ENCODE measurements around the gene PPP3CB. TPM values are rescaled to one million over a fixed set of nuclear protein-coding genes. Genes with fewer than 3 reads are reported as not detected.

Gene PPP3CB
- total RNA-seq (100 to 1,000 TPM in 1 of 2 donors, 10 to 100 TPM in 1; 49.1 to 180 TPM), polyA plus RNA-seq (ENCODE audit: insufficient read length in 2 of 2) (100 to 1,000 TPM; 166 to 173 TPM)
- long read RNA-seq, donor 1, transcript PPP3CB-204 (14 exons, 3,149 nt): minor isoform, 8 of 43 reads
- long read RNA-seq, donor 1, transcript PPP3CB-202 (14 exons, 3,501 nt): major isoform, 15 of 43 reads
- long read RNA-seq, donor 1, partial matches to known transcripts: 16 of 43 reads
- long read RNA-seq, donor 1, other reads (novel, unspliced or antisense): 0 of 43 reads
- long read RNA-seq, donor 2, partial matches to known transcripts: 0 of 6 reads
- long read RNA-seq, donor 2, other reads (novel, unspliced or antisense): 0 of 6 reads
- long read RNA-seq, donor 3, transcript PPP3CB-204 (14 exons, 3,149 nt): major isoform, 7 of 12 reads
- long read RNA-seq, donor 3, partial matches to known transcripts: 0 of 12 reads
- long read RNA-seq, donor 3, other reads (novel, unspliced or antisense): 0 of 12 reads
- long read RNA-seq, donor 4, partial matches to known transcripts: 0 of 6 reads
- long read RNA-seq, donor 4, other reads (novel, unspliced or antisense): 0 of 6 reads

DNA sequence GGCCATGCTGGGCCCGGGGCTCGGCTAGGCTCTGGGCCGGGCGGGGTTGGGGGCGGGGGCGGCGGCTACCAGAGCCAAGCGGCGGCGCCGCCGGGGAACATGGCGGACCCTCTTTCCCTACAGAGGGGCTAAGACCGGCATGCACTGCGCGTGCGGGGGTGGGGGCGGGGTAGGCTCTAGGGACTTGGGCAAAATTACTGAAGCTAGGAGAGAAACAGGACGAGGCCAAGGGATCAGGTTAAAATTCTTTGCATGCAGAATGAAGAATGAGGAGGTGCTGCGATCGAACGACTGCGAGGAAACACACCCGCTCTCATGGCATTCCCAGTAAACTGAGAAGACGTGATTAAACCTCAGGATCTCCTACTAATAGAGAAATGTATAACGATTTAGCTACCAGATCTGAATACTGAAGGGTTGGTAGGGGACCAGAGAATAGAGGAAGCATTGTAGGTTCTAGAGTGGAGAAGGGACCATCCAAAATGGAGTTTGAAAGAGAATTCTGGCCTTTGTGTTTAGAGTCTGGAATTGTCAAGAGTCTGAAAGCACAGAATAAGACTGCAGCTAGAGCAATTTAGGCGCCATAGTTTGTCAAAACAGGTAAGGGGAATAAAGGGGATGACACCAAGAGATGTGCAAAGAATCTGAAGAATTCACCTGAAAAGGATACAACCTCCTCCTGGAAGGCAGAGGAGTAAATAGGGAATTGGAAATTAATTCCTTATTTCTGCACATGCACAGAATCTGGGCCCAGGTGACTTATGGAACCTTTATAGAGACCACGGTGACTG lies at the start of gene PPP3CB:
Gene PPP3CB, minus strand, starts transcription at position 141 of the 791 bp plus-strand sequence. Its CDS starts 135 bp downstream, at position 6.
- Histone ChIP-seq H3K36me3 (ENCODE audit: control insufficient read depth, insufficient read depth, low read length) (peaks cover 41% of the 10 kb centered on the region), H3K4me3 (ENCODE audit: low read depth, low read length) (peak within 1 kb of the TSS; percentile 97), H3K9me3 (ENCODE audit: control insufficient read depth, insufficient read depth, low read length) (no peaks in the 10 kb centered on the region), H3K27ac (ENCODE audit: low read depth, low read length) (peak within 1 kb of the TSS; percentile 98), H3K27me3 (ENCODE audit: control insufficient read depth, insufficient read depth, low read length) (no peaks in the 10 kb centered on the region), H3K4me1 (ENCODE audit: control insufficient read depth, insufficient read depth, low read length) (peaks cover 9% of the 10 kb centered on the region)
- WGBS (ENCODE audit: insufficient coverage): 7% methylated on average over 18 of the region's 28 CpGs
- peak; percentile 88 to 99 (median 92) for DNase-seq (ENCODE audit: low read depth in 4 of 6, low spot score in 6 of 6)

DNA sequence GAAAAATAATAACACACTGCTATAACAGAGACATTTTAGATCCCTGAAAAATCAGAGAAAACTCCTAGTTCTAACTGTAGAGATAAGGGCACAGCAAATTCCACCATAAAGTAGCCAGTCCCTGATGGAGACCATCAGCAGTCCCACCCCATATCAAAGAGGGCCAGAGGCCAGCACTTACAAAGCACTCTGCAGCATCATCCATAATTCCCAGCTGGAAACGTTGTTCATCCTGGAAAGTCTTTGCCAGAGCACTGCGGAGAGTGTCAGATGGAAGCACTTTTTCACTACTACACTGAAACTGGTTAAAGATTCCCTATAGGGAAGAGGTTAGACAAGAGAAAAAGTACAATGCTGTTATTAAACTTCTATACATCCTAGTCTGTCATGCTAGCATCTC lies 49.5 kb upstream of the PPP3CB start:
- Histone ChIP-seq H3K4me1 (ENCODE audit: control insufficient read depth, insufficient read depth, low read length) (no peaks in the 10 kb centered on the region), H3K9me3 (ENCODE audit: control insufficient read depth, insufficient read depth, low read length) (no peaks in the 10 kb centered on the region), H3K27me3 (ENCODE audit: control insufficient read depth, insufficient read depth, low read length) (no peaks in the 10 kb centered on the region), H3K27ac (ENCODE audit: low read depth, low read length) (no peak overlapping the region), H3K4me3 (ENCODE audit: low read depth, low read length) (no peak overlapping the region), H3K36me3 (ENCODE audit: control insufficient read depth, insufficient read depth, low read length) (peaks cover 30% of the 10 kb centered on the region)
- no CpG with 5 or more reads among the region's 2 CpGs for WGBS (ENCODE audit: insufficient coverage)
- DNase-seq (ENCODE audit: low read depth in 4 of 6, low spot score in 6 of 6): peak in 2 of 6 donors; percentile 17 to 34

DNA sequence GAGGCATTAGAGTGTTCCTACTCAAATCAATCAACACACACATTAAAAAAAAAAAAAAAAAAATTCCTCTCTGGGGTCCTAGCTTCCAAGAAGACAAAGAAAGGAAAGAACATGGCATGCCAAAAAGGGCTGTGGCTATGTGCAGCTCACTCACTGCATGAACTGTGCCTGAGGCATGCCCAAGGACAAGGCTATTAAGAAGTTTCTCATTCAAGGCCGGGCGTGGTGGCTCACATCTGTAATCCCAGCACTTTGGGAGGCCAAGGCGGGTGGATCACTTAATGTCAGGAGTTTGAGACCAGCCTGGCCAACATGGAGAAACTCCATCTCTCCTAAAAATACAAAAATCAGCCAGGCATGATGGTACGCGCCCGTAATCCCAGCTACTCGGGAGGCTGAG lies 41.9 kb upstream of the PPP3CB start:
- Histone ChIP-seq H3K4me1 (ENCODE audit: control insufficient read depth, insufficient read depth, low read length) (no peaks in the 10 kb centered on the region), H3K27me3 (ENCODE audit: control insufficient read depth, insufficient read depth, low read length) (no peaks in the 10 kb centered on the region), H3K27ac (ENCODE audit: low read depth, low read length) (no peak overlapping the region), H3K4me3 (ENCODE audit: low read depth, low read length) (no peak overlapping the region), H3K9me3 (ENCODE audit: control insufficient read depth, insufficient read depth, low read length) (no peaks in the 10 kb centered on the region), H3K36me3 (ENCODE audit: control insufficient read depth, insufficient read depth, low read length) (peaks cover 47% of the 10 kb centered on the region)
- 100% methylated on average over 4 of the region's 7 CpGs for WGBS (ENCODE audit: insufficient coverage)
- no peak for DNase-seq (ENCODE audit: low read depth in 4 of 6, low spot score in 6 of 6)

DNA sequence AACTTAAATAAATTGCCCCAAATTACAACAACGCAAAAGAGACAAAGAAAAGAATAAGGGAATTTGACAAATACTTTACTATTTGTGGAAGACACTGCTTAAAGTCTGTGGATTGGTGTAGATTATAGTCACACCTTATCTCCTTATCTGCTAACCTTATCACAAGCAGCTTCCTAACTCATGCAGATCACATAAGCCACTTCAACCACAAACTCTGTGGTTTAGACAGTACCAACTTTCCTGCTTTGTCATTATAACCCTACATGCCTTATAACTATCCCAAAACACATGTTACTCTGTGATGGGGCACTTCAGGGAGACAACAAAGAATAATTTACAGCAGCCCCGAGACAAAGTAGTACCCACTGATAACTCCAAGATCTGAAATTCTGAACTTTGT lies 41.5 kb upstream of the PPP3CB start:
- DNase-seq (ENCODE audit: low read depth in 4 of 6, low spot score in 6 of 6): no peak
- no peak overlapping the region for H3K4me3 ChIP-seq (ENCODE audit: low read depth, low read length)
- H3K4me1 ChIP-seq (ENCODE audit: control insufficient read depth, insufficient read depth, low read length): no peaks in the 10 kb centered on the region
- WGBS (ENCODE audit: insufficient coverage): no CpG with 5 or more reads among the region's 2 CpGs
- H3K36me3 ChIP-seq (ENCODE audit: control insufficient read depth, insufficient read depth, low read length): peaks cover 43% of the 10 kb centered on the region
- H3K9me3 ChIP-seq (ENCODE audit: control insufficient read depth, insufficient read depth, low read length): no peaks in the 10 kb centered on the region
- no peak overlapping the region for H3K27ac ChIP-seq (ENCODE audit: low read depth, low read length)
- no peaks in the 10 kb centered on the region for H3K27me3 ChIP-seq (ENCODE audit: control insufficient read depth, insufficient read depth, low read length)

DNA sequence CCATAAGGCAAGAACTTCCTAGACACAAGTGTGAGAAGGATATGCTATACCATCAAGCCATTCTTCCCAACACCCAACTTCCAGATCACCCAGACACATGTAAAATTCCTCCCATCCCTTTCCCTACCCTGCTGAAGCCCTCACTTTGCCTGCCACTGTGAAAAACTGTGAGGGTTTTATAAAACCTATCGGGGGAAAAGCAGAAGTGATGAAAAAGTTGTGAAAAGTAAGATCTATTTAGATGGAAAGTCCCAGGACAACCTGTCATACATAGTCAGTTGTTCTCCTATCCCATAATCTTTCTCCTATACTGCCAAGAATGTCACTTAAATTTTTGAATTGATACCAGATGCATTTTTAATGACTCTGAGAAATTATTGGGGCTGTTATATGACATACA lies 39.0 kb upstream of the PPP3CB start:
- Histone ChIP-seq H3K27ac (ENCODE audit: low read depth, low read length) (no peak overlapping the region), H3K4me1 (ENCODE audit: control insufficient read depth, insufficient read depth, low read length) (no peaks in the 10 kb centered on the region), H3K36me3 (ENCODE audit: control insufficient read depth, insufficient read depth, low read length) (peaks cover 40% of the 10 kb centered on the region), H3K27me3 (ENCODE audit: control insufficient read depth, insufficient read depth, low read length) (no peaks in the 10 kb centered on the region), H3K9me3 (ENCODE audit: control insufficient read depth, insufficient read depth, low read length) (no peaks in the 10 kb centered on the region), H3K4me3 (ENCODE audit: low read depth, low read length) (no peak overlapping the region)
- no CpG with 5 or more reads among the region's 1 CpG for WGBS (ENCODE audit: insufficient coverage)
- no peak for DNase-seq (ENCODE audit: low read depth in 4 of 6, low spot score in 6 of 6)

DNA sequence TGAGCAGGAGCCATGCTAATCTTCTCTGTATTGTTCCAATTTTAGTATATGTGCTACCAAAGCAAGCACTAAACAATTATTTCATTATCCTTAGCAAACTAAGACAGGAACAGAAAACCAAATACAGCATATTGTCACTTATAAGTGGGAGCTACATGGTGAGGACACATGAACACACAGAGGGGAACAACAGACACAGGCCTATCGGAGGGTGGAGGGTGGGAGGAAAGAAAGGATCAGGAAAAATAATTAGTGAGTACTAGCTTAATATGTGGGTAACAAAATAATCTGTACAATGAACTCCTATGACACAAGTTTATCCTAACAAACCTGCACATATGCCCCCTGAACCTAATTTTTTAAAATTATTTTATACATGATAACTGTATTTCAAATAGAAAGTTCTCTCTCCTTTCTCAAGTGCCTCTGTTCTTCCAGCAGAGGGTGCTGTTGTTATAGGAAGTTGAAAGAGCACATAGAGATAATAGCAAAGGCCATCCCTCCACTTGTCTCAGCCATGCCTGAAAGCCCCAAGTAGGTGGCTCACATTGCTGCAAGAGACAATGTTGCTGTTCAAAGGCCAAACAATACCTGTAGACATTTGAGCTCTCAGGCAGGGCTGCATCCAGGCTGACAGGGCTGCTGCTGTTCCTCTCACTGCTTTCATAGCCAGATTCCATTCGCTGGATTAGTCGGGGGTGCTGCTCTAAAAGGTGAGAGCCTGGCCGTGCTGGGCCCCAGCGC lies 33.4 kb upstream of the PPP3CB start:
- DNase-seq (ENCODE audit: low read depth in 4 of 6, low spot score in 6 of 6): peak in 5 of 6 donors; percentile 33 to 94 (median 68)

DNA sequence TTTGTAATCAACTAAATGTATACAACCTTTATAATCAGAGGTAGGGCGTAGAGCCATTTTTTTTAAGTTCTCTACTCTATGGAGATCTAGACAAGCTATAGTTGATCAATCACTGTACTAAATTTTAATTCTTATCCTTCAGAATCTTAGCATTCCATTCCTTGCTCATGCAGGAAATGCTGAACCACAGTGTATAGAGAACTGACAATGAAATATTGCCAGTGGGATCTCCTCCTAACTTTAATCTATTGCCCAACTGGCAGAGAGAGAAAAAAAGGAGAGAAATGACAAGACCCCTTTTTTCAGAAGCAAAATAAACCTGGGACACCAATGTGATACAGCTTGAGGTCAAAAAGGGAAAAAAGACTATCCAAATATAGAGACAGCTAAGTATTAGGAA lies 26.4 kb upstream of the PPP3CB start:
- no CpG with 5 or more reads among the region's 1 CpG for WGBS (ENCODE audit: insufficient coverage)
- no peak overlapping the region for H3K4me3 ChIP-seq (ENCODE audit: low read depth, low read length)
- H3K9me3 ChIP-seq (ENCODE audit: control insufficient read depth, insufficient read depth, low read length): no peaks in the 10 kb centered on the region
- no peak overlapping the region for H3K27ac ChIP-seq (ENCODE audit: low read depth, low read length)
- DNase-seq (ENCODE audit: low read depth in 4 of 6, low spot score in 6 of 6): no peak
- peaks cover 4% of the 10 kb centered on the region for H3K4me1 ChIP-seq (ENCODE audit: control insufficient read depth, insufficient read depth, low read length)
- peaks cover 43% of the 10 kb centered on the region for H3K36me3 ChIP-seq (ENCODE audit: control insufficient read depth, insufficient read depth, low read length)
- no peaks in the 10 kb centered on the region for H3K27me3 ChIP-seq (ENCODE audit: control insufficient read depth, insufficient read depth, low read length)

More for the DNA sequence above, 33.4 kb upstream of the PPP3CB start:
- Histone ChIP-seq H3K27me3 (ENCODE audit: control insufficient read depth, insufficient read depth, low read length) (no peaks in the 10 kb centered on the region), H3K4me3 (ENCODE audit: low read depth, low read length) (no peak overlapping the region), H3K4me1 (ENCODE audit: control insufficient read depth, insufficient read depth, low read length) (no peaks in the 10 kb centered on the region), H3K27ac (ENCODE audit: low read depth, low read length) (peak overlapping the region; percentile 19), H3K9me3 (ENCODE audit: control insufficient read depth, insufficient read depth, low read length) (no peaks in the 10 kb centered on the region), H3K36me3 (ENCODE audit: control insufficient read depth, insufficient read depth, low read length) (peaks cover 45% of the 10 kb centered on the region)
- WGBS (ENCODE audit: insufficient coverage): 100% methylated on average over 2 of the region's 5 CpGs

DNA sequence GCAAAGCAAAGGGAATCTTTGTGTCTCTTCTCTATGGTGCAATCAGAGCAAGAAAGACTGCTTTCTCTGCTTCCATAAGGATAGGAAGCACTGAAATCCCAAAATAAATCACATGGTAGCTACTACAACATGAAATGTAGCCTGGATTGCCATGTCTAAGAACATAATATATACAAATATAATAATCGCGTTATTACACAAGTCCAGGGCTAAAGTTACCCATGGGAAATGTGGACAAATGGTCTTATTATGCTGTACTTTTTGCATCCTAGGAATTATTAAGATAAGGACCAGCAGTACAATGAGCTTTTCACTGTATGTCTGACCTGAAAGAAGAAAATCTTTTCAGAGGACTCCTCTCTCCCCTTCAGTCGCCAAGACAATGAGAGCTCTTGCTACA lies 23.5 kb upstream of the PPP3CB start:
- DNase-seq (ENCODE audit: low read depth in 4 of 6, low spot score in 6 of 6): no peak
- no peak overlapping the region for H3K4me3 ChIP-seq (ENCODE audit: low read depth, low read length)
- peaks cover 51% of the 10 kb centered on the region for H3K36me3 ChIP-seq (ENCODE audit: control insufficient read depth, insufficient read depth, low read length)
- peaks cover 4% of the 10 kb centered on the region for H3K4me1 ChIP-seq (ENCODE audit: control insufficient read depth, insufficient read depth, low read length)
- no peaks in the 10 kb centered on the region for H3K27me3 ChIP-seq (ENCODE audit: control insufficient read depth, insufficient read depth, low read length)
- WGBS (ENCODE audit: insufficient coverage): 80% methylated on average over 1 of the region's 3 CpGs
- H3K27ac ChIP-seq (ENCODE audit: low read depth, low read length): no peak overlapping the region
- no peaks in the 10 kb centered on the region for H3K9me3 ChIP-seq (ENCODE audit: control insufficient read depth, insufficient read depth, low read length)

Measured in spinal cord (tissue), 10 donors.